DOHH2 (cell line): Measurements from ENCODE around the gene TOR4A.

ENCODE experiments used
- H3F3A ChIP-seq: fragments of 200-600 bp; sonication (generic), shearing (Covaris generic); 2 replicates; pipeline ENCODE4 v1.6.0; 2016; ENCODE audit warnings: antibody characterized with exemption, mild to moderate bottlenecking; ENCODE audit not compliant: control insufficient read depth, insufficient read depth
- H3K27ac ChIP-seq: fragments of 200-600 bp; sonication (generic); 2 replicates; pipeline ENCODE4 v1.5.1; 2014; ENCODE audit warnings: low read depth, mild to moderate bottlenecking, low read length, moderate library complexity
- H3K27me3 ChIP-seq: fragments of 200-600 bp; sonication (generic); 2 replicates; pipeline ENCODE4 v1.6.1; 2014; ENCODE audit warnings: mild to moderate bottlenecking, low read length, mixed read lengths; ENCODE audit not compliant: control insufficient read depth
- H3K36me3 ChIP-seq: fragments of 200-600 bp; sonication (generic); 2 replicates; pipeline ENCODE4 v1.6.1; 2014; ENCODE audit warnings: mild to moderate bottlenecking, low read length, moderate library complexity, mixed read lengths; ENCODE audit not compliant: control insufficient read depth
- H3K4me1 ChIP-seq: fragments of 200-600 bp; sonication (generic); 2 replicates; pipeline ENCODE4 v1.6.1; 2014; ENCODE audit warnings: mild to moderate bottlenecking, low read length, mixed read lengths; ENCODE audit not compliant: control insufficient read depth
- H3K4me2 ChIP-seq: fragments of 200-600 bp; sonication (generic); 2 replicates; pipeline ENCODE4 v1.6.0; 2014; ENCODE audit warnings: mild to moderate bottlenecking, low read length, moderate library complexity
- H3K4me3 ChIP-seq: fragments of 200-600 bp; sonication (generic); 2 replicates; pipeline ENCODE4 v1.5.1; 2014; ENCODE audit warnings: mild to moderate bottlenecking, low read length, mixed read lengths
- H3K79me2 ChIP-seq: fragments of 200-600 bp; sonication (generic); 2 replicates; pipeline ENCODE4 v1.6.1; 2014; ENCODE audit warnings: mild to moderate bottlenecking, low read length, mixed read lengths; ENCODE audit not compliant: control insufficient read depth
- H3K9me2 ChIP-seq: fragments of 200-600 bp; sonication (generic); replicated peaks from 2 replicates; pipeline ENCODE4 v1.6.1; 2014; ENCODE audit warnings: mild to moderate bottlenecking, low read length, mixed read lengths; ENCODE audit not compliant: control insufficient read depth
- H3K9me3 ChIP-seq: fragments of 200-600 bp; sonication (generic); 2 replicates; pipeline ENCODE4 v1.6.1; 2014; ENCODE audit warnings: antibody characterized with exemption, low read length, mixed read lengths; ENCODE audit not compliant: control insufficient read depth, insufficient read depth
- H4K20me1 ChIP-seq: fragments of 200-600 bp; sonication (generic); 2 replicates; pipeline ENCODE4 v1.6.0; 2014; ENCODE audit warnings: low read depth, mild to moderate bottlenecking, antibody characterized with exemption, low read length, moderate library complexity; ENCODE audit not compliant: control insufficient read depth, insufficient read depth
- CTCF ChIP-seq: fragments of 200-600 bp; sonication (generic); IDR thresholded peaks from one replicate; pipeline ENCODE4 v1.5.1; 2014; ENCODE audit warnings: antibody characterized with exemption, mild to moderate bottlenecking, low read depth, low read length; ENCODE audit not compliant: poor library complexity, severe bottlenecking
- EZH2phosphoT487 ChIP-seq: fragments of 200-600 bp; sonication (generic); IDR thresholded peaks from 2 replicates; pipeline ENCODE4 v1.6.1; 2017; ENCODE audit warnings: borderline replicate concordance, mild to moderate bottlenecking, antibody characterized with exemption, low read length, moderate library complexity, mixed read lengths

The TOR4A gene

GRCh38 chr9:137251194-137251461 lies 26.4 kb upstream of the TOR4A start, which contains the start of gene STPG3:
STPG3 (plus strand) TSS chr9:137251286; CDS start chr9:137251287, 1 bp downstream.
- Histone ChIP-seq H3K9me3 (no peaks in the 10 kb centered on the region), H3K4me1 (peaks cover 41% of the 10 kb centered on the region), H3K79me2 (peaks cover 10% of the 10 kb centered on the region), H3K27me3 (no peaks in the 10 kb centered on the region), H3K27ac (no peak within 1 kb of the TSS), H3F3A (0 out of 2 replicates have a peak, but pooled peaks cover 3% of the 10 kb centered on the region), H3K4me2 (no peak within 1 kb of the TSS), H3K9me2 (no peaks in the 10 kb centered on the region), H4K20me1 (no peaks in the 10 kb centered on the region), H3K4me3 (no peak within 1 kb of the TSS), H3K36me3 (peaks cover 9% of the 10 kb centered on the region)
- TF ChIP-seq EZH2phosphoT487, result no peak
- no peak for TF ChIP-seq CTCF

GRCh38 chr9:137251490-137252268 lies 25.8 kb upstream of the TOR4A start:
- no peaks in the 10 kb centered on the region for H3K27me3 ChIP-seq
- peaks cover 41% of the 10 kb centered on the region for H3K4me1 ChIP-seq
- no peak overlapping the region for H3K27ac ChIP-seq
- H3K9me2 ChIP-seq, result no peaks in the 10 kb centered on the region
- 0 out of 2 replicates have a peak, but pooled peaks cover 3% of the 10 kb centered on the region for H3F3A ChIP-seq
- H3K79me2 ChIP-seq, result peaks cover 15% of the 10 kb centered on the region
- no peak overlapping the region for H3K4me2 ChIP-seq
- no peak overlapping the region for H3K4me3 ChIP-seq
- peaks cover 14% of the 10 kb centered on the region for H3K36me3 ChIP-seq
- no peaks in the 10 kb centered on the region for H4K20me1 ChIP-seq
- H3K9me3 ChIP-seq, result no peaks in the 10 kb centered on the region
- TF ChIP-seq CTCF, result no peak
- TF ChIP-seq EZH2phosphoT487, result no peak

GRCh38 chr9:137252555-137253506 lies 24.7 kb upstream of the TOR4A start:
- Histone ChIP-seq H3K4me2 (peak overlapping the region; percentile 2; the same call in 1 of the 2 replicates), H3K36me3 (peaks cover 21% of the 10 kb centered on the region), H3K4me3 (no peak overlapping the region), H3K9me2 (no peaks in the 10 kb centered on the region), H3F3A (0 out of 2 replicates have a peak, but pooled peaks cover 3% of the 10 kb centered on the region), H3K27ac (no peak overlapping the region), H3K4me1 (peaks cover 44% of the 10 kb centered on the region), H3K79me2 (peaks cover 21% of the 10 kb centered on the region), H3K9me3 (no peaks in the 10 kb centered on the region), H4K20me1 (no peaks in the 10 kb centered on the region), H3K27me3 (no peaks in the 10 kb centered on the region)
- TF ChIP-seq EZH2phosphoT487 (no peak), CTCF (no peak)
